GM23338 (cell line): ENCODE data around the gene TUBD1. TPM values are rescaled to one million over a fixed set of nuclear protein-coding genes. Genes with fewer than 3 reads are reported as not detected.

Experiments
- ATAC-seq: fragments of 200-7000 bp; cut with Tn5 transposase; 3 replicates; pipeline ENCODE4 v1.9.1; 2020
- DNase-seq: peaks from one replicate; pipeline ENCODE4 v3.0.0-alpha.2; 2015; ENCODE audit warnings: low spot score
- H2AFZ ChIP-seq: fragments of 200-600 bp; sonication (generic); 2 replicates; pipeline ENCODE4 v1.8.0; 2016; ENCODE audit warnings: antibody characterized with exemption, mild to moderate bottlenecking, moderate library complexity
- H3F3A ChIP-seq: fragments of 200-600 bp; sonication (generic); replicated peaks from 2 replicates; pipeline ENCODE4 v1.8.0; 2017; ENCODE audit warnings: antibody characterized with exemption, mixed run types, low read depth
- H3K27ac ChIP-seq: fragments of 200-600 bp; sonication (generic); 2 replicates; pipeline ENCODE4 v1.6.1; 2016; ENCODE audit warnings: low read depth
- H3K27me3 ChIP-seq: fragments of 200-600 bp; sonication (generic); 2 replicates; pipeline ENCODE4 v1.8.0; 2016; ENCODE audit warnings: mild to moderate bottlenecking, mixed run types, moderate library complexity; ENCODE audit not compliant: insufficient read depth
- H3K36me3 ChIP-seq: fragments of 200-600 bp; sonication (generic); 2 replicates; pipeline ENCODE4 v1.8.0; 2016; ENCODE audit warnings: mild to moderate bottlenecking; ENCODE audit not compliant: insufficient read depth
- H3K4me1 ChIP-seq: fragments of 200-600 bp; sonication (generic); 2 replicates; pipeline ENCODE4 v1.8.0; 2016; ENCODE audit warnings: mild to moderate bottlenecking, moderate library complexity; ENCODE audit not compliant: insufficient read depth
- H3K4me2 ChIP-seq: fragments of 200-600 bp; sonication (generic); 2 replicates; pipeline ENCODE4 v1.7.1; 2017; ENCODE audit warnings: mixed run types
- H3K4me3 ChIP-seq: fragments of 200-600 bp; sonication (generic); 2 replicates; pipeline ENCODE4 v1.6.1; 2016; ENCODE audit warnings: mixed run types
- H3K79me2 ChIP-seq: fragments of 200-600 bp; sonication (generic); replicated peaks from 2 replicates; pipeline ENCODE4 v1.8.0; 2017; ENCODE audit warnings: mild to moderate bottlenecking; ENCODE audit not compliant: insufficient read depth
- H3K9me2 ChIP-seq: fragments of 200-600 bp; sonication (generic); 2 replicates; pipeline ENCODE4 v1.8.0; 2017; ENCODE audit not compliant: insufficient read depth
- H4K20me1 ChIP-seq: fragments of 200-600 bp; sonication (generic); replicated peaks from 2 replicates; pipeline ENCODE4 v1.8.0; 2017; ENCODE audit warnings: mild to moderate bottlenecking; ENCODE audit not compliant: insufficient read depth
- H3K27ac Mint-ChIP-seq: 2 replicates; pipeline ENCODE4 v1.8.0; 2020; ENCODE audit warnings: inconsistent platforms, mild to moderate bottlenecking, moderate library complexity, mixed read lengths
- H3K27me3 Mint-ChIP-seq: 3 replicates; pipeline ENCODE4 v1.8.0; 2022; ENCODE audit warnings: low read depth, mild to moderate bottlenecking, moderate library complexity, mixed read lengths, inconsistent platforms; ENCODE audit not compliant: insufficient read depth, poor library complexity
- H3K36me3 Mint-ChIP-seq: 3 replicates; pipeline ENCODE4 v1.8.0; 2021; ENCODE audit warnings: low read depth, mild to moderate bottlenecking, inconsistent platforms, moderate library complexity, mixed read lengths
- H3K4me1 Mint-ChIP-seq: 3 replicates; pipeline ENCODE4 v1.8.0; 2020; ENCODE audit warnings: mild to moderate bottlenecking, inconsistent platforms, mixed read lengths
- H3K4me3 Mint-ChIP-seq: 3 replicates; pipeline ENCODE4 v1.8.0; 2021; ENCODE audit warnings: moderate library complexity, mild to moderate bottlenecking, inconsistent platforms, mixed read lengths
- H3K9me3 Mint-ChIP-seq: 3 replicates; pipeline ENCODE4 v1.8.0; 2020; ENCODE audit warnings: moderate library complexity, mild to moderate bottlenecking, inconsistent platforms, mixed read lengths
- CREB1 ChIP-seq: fragments of 250-450 bp; sonication (Bioruptor Pico); IDR thresholded peaks from 2 replicates; pipeline ENCODE4 v1.5.0; 2020; ENCODE audit warnings: low read depth, mild to moderate bottlenecking, moderate library complexity
- EZH2 ChIP-seq: fragments of 200-600 bp; sonication (generic); IDR thresholded peaks from one replicate; pipeline ENCODE4 v1.8.0; 2017; ENCODE audit warnings: antibody characterized with exemption, mild to moderate bottlenecking, low read depth; ENCODE audit not compliant: unreplicated experiment
- EZH2phosphoT487 ChIP-seq: fragments of 200-600 bp; sonication (generic); IDR thresholded peaks from one replicate; pipeline ENCODE4 v1.8.1; 2018; ENCODE audit warnings: antibody characterized with exemption; ENCODE audit not compliant: unreplicated experiment
- JUNB ChIP-seq: IDR thresholded peaks from one replicate; pipeline ENCODE4 v1.6.1; 2016; ENCODE audit warnings: antibody characterized with exemption; ENCODE audit not compliant: unreplicated experiment
- NANOG ChIP-seq: IDR thresholded peaks from 2 replicates; pipeline ENCODE4 v1.6.1; 2016; ENCODE audit warnings: antibody characterized with exemption, borderline replicate concordance
- POLR2AphosphoS5 ChIP-seq: IDR thresholded peaks from 2 replicates; pipeline ENCODE4 v1.6.1; 2016; ENCODE audit warnings: antibody characterized with exemption, low read depth
- STAT1 ChIP-seq: IDR thresholded peaks from one replicate; pipeline ENCODE4 v1.6.1; 2016; ENCODE audit warnings: antibody characterized with exemption; ENCODE audit not compliant: unreplicated experiment
- ZNF114 ChIP-seq: fragments of 250-450 bp; sonication (Bioruptor Pico); IDR thresholded peaks from 2 replicates; pipeline ENCODE4 v1.5.0; 2020; ENCODE audit warnings: mild to moderate bottlenecking, moderate library complexity
- ZNF331 ChIP-seq: fragments of 250-450 bp; sonication (Bioruptor Pico); IDR thresholded peaks from 2 replicates; pipeline ENCODE4 v1.5.0; 2020; ENCODE audit warnings: low read depth, mild to moderate bottlenecking, moderate library complexity
- polyA plus RNA-seq: library from polyadenylated mRNA; unstranded; fragments of >200 nt; fragmentation: Nextera tagmentation; extraction: Ambion mirVana; gene quantifications from 2 replicates; pipeline ENCODE4 v1.2.1, GENCODE V29; 2016
- total RNA-seq: library from RNA; depleted of rRNA; stranded (reverse); fragments of >200 nt; shearing (Covaris generic); gene quantifications from 2 replicates; pipeline ENCODE4 v1.2.3, GENCODE V29; 2014
- TF ChIP-seq, protein P1 (sequence below): IDR thresholded peaks from one replicate; pipeline ENCODE4 v1.6.1; 2018; ENCODE audit warnings: antibody characterized with exemption; ENCODE audit not compliant: unreplicated experiment
- TF ChIP-seq, protein P2 (sequence below), 2 experiments: fragments of 200-600 bp in 1 of 2; sonication (generic) in 1 of 2; conservative IDR thresholded peaks; 2 replicates each; pipeline versions ENCODE4 v1.5.1 to v1.6.1; 2016 to 2017; ENCODE audit warnings: antibody characterized with exemption in 2 of 2, low read depth in 2 of 2, mild to moderate bottlenecking in 2 of 2, moderate library complexity in 1 of 2
- TF ChIP-seq, protein P3 (sequence below): IDR thresholded peaks from 2 replicates; pipeline ENCODE4 v1.6.1; 2016; ENCODE audit warnings: antibody characterized with exemption
- TF ChIP-seq, protein P4 (sequence below): fragments of 250-450 bp; sonication (Bioruptor Pico); IDR thresholded peaks from 2 replicates; pipeline ENCODE4 v1.5.0; 2020; ENCODE audit warnings: mild to moderate bottlenecking, moderate library complexity

Gene TUBD1
- total and polyA plus RNA-seq, 2 experiments from 2014 or later = 11.6 to 13.8 TPM

GRCh38 chr17:59830846-59831486 is 61.8 kb downstream of the TUBD1 start:
- peak overlapping the region; percentile 10; the same call in 1 of the 2 replicates for H3K27ac ChIP-seq
- H3K4me3 ChIP-seq = no peak overlapping the region
- no peaks in the 10 kb centered on the region for H3K79me2 ChIP-seq
- no peaks in the 10 kb centered on the region for H3K27me3 Mint-ChIP-seq
- H3K36me3 Mint-ChIP-seq = no peaks in the 10 kb centered on the region
- H3K27ac Mint-ChIP-seq = no peak overlapping the region
- H3K9me3 Mint-ChIP-seq = no peaks in the 10 kb centered on the region
- DNase-seq (no peak), ATAC-seq (no peak)
- no peaks in the 10 kb centered on the region for H3K27me3 ChIP-seq
- H3K9me2 ChIP-seq = no peaks in the 10 kb centered on the region
- H3F3A ChIP-seq = no peaks in the 10 kb centered on the region
- peaks cover 33% of the 10 kb centered on the region for H3K4me1 Mint-ChIP-seq
- H3K4me1 ChIP-seq = peaks cover 15% of the 10 kb centered on the region
- H2AFZ ChIP-seq = no peak overlapping the region
- TF ChIP-seq JUNB (no peak), CREB1 (CRISPR knock-in tag) (no peak), STAT1 (no peak), EZH2 (no peak), EZH2phosphoT487 (no peak), POLR2AphosphoS5 (no peak), ZNF331 (CRISPR knock-in tag) (no peak), NANOG (no peak), ZNF114 (CRISPR knock-in tag) (no peak)
- TF ChIP-seq, protein P1, sequence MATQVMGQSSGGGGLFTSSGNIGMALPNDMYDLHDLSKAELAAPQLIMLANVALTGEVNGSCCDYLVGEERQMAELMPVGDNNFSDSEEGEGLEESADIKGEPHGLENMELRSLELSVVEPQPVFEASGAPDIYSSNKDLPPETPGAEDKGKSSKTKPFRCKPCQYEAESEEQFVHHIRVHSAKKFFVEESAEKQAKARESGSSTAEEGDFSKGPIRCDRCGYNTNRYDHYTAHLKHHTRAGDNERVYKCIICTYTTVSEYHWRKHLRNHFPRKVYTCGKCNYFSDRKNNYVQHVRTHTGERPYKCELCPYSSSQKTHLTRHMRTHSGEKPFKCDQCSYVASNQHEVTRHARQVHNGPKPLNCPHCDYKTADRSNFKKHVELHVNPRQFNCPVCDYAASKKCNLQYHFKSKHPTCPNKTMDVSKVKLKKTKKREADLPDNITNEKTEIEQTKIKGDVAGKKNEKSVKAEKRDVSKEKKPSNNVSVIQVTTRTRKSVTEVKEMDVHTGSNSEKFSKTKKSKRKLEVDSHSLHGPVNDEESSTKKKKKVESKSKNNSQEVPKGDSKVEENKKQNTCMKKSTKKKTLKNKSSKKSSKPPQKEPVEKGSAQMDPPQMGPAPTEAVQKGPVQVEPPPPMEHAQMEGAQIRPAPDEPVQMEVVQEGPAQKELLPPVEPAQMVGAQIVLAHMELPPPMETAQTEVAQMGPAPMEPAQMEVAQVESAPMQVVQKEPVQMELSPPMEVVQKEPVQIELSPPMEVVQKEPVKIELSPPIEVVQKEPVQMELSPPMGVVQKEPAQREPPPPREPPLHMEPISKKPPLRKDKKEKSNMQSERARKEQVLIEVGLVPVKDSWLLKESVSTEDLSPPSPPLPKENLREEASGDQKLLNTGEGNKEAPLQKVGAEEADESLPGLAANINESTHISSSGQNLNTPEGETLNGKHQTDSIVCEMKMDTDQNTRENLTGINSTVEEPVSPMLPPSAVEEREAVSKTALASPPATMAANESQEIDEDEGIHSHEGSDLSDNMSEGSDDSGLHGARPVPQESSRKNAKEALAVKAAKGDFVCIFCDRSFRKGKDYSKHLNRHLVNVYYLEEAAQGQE = no peak
- TF ChIP-seq, protein P2, sequence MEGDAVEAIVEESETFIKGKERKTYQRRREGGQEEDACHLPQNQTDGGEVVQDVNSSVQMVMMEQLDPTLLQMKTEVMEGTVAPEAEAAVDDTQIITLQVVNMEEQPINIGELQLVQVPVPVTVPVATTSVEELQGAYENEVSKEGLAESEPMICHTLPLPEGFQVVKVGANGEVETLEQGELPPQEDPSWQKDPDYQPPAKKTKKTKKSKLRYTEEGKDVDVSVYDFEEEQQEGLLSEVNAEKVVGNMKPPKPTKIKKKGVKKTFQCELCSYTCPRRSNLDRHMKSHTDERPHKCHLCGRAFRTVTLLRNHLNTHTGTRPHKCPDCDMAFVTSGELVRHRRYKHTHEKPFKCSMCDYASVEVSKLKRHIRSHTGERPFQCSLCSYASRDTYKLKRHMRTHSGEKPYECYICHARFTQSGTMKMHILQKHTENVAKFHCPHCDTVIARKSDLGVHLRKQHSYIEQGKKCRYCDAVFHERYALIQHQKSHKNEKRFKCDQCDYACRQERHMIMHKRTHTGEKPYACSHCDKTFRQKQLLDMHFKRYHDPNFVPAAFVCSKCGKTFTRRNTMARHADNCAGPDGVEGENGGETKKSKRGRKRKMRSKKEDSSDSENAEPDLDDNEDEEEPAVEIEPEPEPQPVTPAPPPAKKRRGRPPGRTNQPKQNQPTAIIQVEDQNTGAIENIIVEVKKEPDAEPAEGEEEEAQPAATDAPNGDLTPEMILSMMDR (conservative IDR thresholded peaks at IDR 0.05; ENCODE audit: low read depth in 2 of 2) = no peak
- TF ChIP-seq, protein P3, sequence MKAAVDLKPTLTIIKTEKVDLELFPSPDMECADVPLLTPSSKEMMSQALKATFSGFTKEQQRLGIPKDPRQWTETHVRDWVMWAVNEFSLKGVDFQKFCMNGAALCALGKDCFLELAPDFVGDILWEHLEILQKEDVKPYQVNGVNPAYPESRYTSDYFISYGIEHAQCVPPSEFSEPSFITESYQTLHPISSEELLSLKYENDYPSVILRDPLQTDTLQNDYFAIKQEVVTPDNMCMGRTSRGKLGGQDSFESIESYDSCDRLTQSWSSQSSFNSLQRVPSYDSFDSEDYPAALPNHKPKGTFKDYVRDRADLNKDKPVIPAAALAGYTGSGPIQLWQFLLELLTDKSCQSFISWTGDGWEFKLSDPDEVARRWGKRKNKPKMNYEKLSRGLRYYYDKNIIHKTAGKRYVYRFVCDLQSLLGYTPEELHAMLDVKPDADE = no peak
- TF ChIP-seq, protein P4, sequence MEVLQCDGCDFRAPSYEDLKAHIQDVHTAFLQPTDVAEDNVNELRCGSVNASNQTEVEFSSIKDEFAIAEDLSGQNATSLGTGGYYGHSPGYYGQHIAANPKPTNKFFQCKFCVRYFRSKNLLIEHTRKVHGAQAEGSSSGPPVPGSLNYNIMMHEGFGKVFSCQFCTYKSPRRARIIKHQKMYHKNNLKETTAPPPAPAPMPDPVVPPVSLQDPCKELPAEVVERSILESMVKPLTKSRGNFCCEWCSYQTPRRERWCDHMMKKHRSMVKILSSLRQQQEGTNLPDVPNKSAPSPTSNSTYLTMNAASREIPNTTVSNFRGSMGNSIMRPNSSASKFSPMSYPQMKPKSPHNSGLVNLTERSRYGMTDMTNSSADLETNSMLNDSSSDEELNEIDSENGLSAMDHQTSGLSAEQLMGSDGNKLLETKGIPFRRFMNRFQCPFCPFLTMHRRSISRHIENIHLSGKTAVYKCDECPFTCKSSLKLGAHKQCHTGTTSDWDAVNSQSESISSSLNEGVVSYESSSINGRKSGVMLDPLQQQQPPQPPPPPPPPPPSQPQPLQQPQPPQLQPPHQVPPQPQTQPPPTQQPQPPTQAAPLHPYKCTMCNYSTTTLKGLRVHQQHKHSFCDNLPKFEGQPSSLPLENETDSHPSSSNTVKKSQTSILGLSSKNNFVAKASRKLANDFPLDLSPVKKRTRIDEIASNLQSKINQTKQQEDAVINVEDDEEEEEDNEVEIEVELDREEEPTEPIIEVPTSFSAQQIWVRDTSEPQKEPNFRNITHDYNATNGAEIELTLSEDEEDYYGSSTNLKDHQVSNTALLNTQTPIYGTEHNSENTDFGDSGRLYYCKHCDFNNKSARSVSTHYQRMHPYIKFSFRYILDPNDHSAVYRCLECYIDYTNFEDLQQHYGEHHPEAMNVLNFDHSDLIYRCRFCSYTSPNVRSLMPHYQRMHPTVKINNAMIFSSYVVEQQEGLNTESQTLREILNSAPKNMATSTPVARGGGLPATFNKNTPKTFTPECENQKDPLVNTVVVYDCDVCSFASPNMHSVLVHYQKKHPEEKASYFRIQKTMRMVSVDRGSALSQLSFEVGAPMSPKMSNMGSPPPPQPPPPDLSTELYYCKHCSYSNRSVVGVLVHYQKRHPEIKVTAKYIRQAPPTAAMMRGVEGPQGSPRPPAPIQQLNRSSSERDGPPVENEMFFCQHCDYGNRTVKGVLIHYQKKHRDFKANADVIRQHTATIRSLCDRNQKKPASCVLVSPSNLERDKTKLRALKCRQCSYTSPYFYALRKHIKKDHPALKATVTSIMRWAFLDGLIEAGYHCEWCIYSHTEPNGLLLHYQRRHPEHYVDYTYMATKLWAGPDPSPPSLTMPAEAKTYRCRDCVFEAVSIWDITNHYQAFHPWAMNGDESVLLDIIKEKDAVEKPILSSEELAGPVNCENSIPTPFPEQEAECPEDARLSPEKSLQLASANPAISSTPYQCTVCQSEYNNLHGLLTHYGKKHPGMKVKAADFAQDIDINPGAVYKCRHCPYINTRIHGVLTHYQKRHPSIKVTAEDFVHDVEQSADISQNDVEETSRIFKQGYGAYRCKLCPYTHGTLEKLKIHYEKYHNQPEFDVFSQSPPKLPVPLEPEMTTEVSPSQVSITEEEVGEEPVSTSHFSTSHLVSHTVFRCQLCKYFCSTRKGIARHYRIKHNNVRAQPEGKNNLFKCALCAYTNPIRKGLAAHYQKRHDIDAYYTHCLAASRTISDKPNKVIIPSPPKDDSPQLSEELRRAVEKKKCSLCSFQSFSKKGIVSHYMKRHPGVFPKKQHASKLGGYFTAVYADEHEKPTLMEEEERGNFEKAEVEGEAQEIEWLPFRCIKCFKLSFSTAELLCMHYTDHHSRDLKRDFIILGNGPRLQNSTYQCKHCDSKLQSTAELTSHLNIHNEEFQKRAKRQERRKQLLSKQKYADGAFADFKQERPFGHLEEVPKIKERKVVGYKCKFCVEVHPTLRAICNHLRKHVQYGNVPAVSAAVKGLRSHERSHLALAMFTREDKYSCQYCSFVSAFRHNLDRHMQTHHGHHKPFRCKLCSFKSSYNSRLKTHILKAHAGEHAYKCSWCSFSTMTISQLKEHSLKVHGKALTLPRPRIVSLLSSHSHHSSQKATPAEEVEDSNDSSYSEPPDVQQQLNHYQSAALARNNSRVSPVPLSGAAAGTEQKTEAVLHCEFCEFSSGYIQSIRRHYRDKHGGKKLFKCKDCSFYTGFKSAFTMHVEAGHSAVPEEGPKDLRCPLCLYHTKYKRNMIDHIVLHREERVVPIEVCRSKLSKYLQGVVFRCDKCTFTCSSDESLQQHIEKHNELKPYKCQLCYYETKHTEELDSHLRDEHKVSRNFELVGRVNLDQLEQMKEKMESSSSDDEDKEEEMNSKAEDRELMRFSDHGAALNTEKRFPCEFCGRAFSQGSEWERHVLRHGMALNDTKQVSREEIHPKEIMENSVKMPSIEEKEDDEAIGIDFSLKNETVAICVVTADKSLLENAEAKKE (CRISPR knock-in tag) = no peak
- H3K4me3 Mint-ChIP-seq = no peak overlapping the region
- H4K20me1 ChIP-seq = no peaks in the 10 kb centered on the region
- no peak overlapping the region for H3K4me2 ChIP-seq
- H3K36me3 ChIP-seq = no peaks in the 10 kb centered on the region
